K562 (cell line): ENCODE measurements around the gene TTLL3.

Source experiments
- CCNT2 ChIP-seq: IDR thresholded peaks from 2 replicates; pipeline ENCODE4 v1.6.1; 2011; ENCODE audit warnings: borderline replicate concordance, low read depth, mild to moderate bottlenecking, moderate library complexity, mixed read lengths, low read length; ENCODE audit not compliant: insufficient read length; ENCODE audit errors: extremely low read depth
- CTCF ChIP-seq, 3 experiments: IDR thresholded peaks in 2 of 3; conservative IDR thresholded peaks in 1 of 3; 2 replicates each; pipeline ENCODE4 v1.5.1; 2011 to 2012; ENCODE audit warnings: low read length in 3 of 3, mild to moderate bottlenecking in 3 of 3, control low read depth in 2 of 3, improper control_type of control experiment in 1 of 3, inconsistent platforms in 1 of 3, low read depth in 1 of 3, mixed read lengths in 1 of 3, moderate library complexity in 1 of 3; ENCODE audit not compliant: insufficient read depth in 2 of 3

GRCh38 chr3:9864200-9864927 lies 54.3 kb downstream of the TTLL3 start:
- no peak for TF ChIP-seq CCNT2
- TF ChIP-seq CTCF (IDR thresholded peaks at IDR 0.05 in 2 of 3, conservative IDR thresholded peaks at IDR 0.05 in 1 of 3; ENCODE audit: insufficient read depth in 2 of 3, low read depth in 1 of 3, low read length in 3 of 3): no peak
